GM23338 (cell line): ENCODE data around the gene JCHAIN.

Experiments
- CREB1 ChIP-seq: fragments of 250-450 bp; sonication (Bioruptor Pico); IDR thresholded peaks from 2 replicates; pipeline ENCODE4 v1.5.0; 2020; ENCODE audit warnings: low read depth, mild to moderate bottlenecking, moderate library complexity
- EZH2 ChIP-seq: fragments of 200-600 bp; sonication (generic); IDR thresholded peaks from one replicate; pipeline ENCODE4 v1.8.0; 2017; ENCODE audit warnings: antibody characterized with exemption, mild to moderate bottlenecking, low read depth; ENCODE audit not compliant: unreplicated experiment
- EZH2phosphoT487 ChIP-seq: fragments of 200-600 bp; sonication (generic); IDR thresholded peaks from one replicate; pipeline ENCODE4 v1.8.1; 2018; ENCODE audit warnings: antibody characterized with exemption; ENCODE audit not compliant: unreplicated experiment
- JUNB ChIP-seq: IDR thresholded peaks from one replicate; pipeline ENCODE4 v1.6.1; 2016; ENCODE audit warnings: antibody characterized with exemption; ENCODE audit not compliant: unreplicated experiment
- NANOG ChIP-seq: IDR thresholded peaks from 2 replicates; pipeline ENCODE4 v1.6.1; 2016; ENCODE audit warnings: antibody characterized with exemption, borderline replicate concordance
- POLR2AphosphoS5 ChIP-seq: IDR thresholded peaks from 2 replicates; pipeline ENCODE4 v1.6.1; 2016; ENCODE audit warnings: antibody characterized with exemption, low read depth
- STAT1 ChIP-seq: IDR thresholded peaks from one replicate; pipeline ENCODE4 v1.6.1; 2016; ENCODE audit warnings: antibody characterized with exemption; ENCODE audit not compliant: unreplicated experiment
- ZNF114 ChIP-seq: fragments of 250-450 bp; sonication (Bioruptor Pico); IDR thresholded peaks from 2 replicates; pipeline ENCODE4 v1.5.0; 2020; ENCODE audit warnings: mild to moderate bottlenecking, moderate library complexity
- ZNF331 ChIP-seq: fragments of 250-450 bp; sonication (Bioruptor Pico); IDR thresholded peaks from 2 replicates; pipeline ENCODE4 v1.5.0; 2020; ENCODE audit warnings: low read depth, mild to moderate bottlenecking, moderate library complexity
- TF ChIP-seq, protein P1 (sequence below), 2 experiments: fragments of 200-600 bp in 1 of 2; sonication (generic) in 1 of 2; conservative IDR thresholded peaks; 2 replicates each; pipeline versions ENCODE4 v1.5.1 to v1.6.1; 2016 to 2017; ENCODE audit warnings: antibody characterized with exemption in 2 of 2, low read depth in 2 of 2, mild to moderate bottlenecking in 2 of 2, moderate library complexity in 1 of 2
- TF ChIP-seq, protein P2 (sequence below): fragments of 250-450 bp; sonication (Bioruptor Pico); IDR thresholded peaks from 2 replicates; pipeline ENCODE4 v1.5.0; 2020; ENCODE audit warnings: mild to moderate bottlenecking, moderate library complexity
- TF ChIP-seq, protein P3 (sequence below): IDR thresholded peaks from one replicate; pipeline ENCODE4 v1.6.1; 2018; ENCODE audit warnings: antibody characterized with exemption; ENCODE audit not compliant: unreplicated experiment
- TF ChIP-seq, protein P4 (sequence below): IDR thresholded peaks from 2 replicates; pipeline ENCODE4 v1.6.1; 2016; ENCODE audit warnings: antibody characterized with exemption

DNA sequence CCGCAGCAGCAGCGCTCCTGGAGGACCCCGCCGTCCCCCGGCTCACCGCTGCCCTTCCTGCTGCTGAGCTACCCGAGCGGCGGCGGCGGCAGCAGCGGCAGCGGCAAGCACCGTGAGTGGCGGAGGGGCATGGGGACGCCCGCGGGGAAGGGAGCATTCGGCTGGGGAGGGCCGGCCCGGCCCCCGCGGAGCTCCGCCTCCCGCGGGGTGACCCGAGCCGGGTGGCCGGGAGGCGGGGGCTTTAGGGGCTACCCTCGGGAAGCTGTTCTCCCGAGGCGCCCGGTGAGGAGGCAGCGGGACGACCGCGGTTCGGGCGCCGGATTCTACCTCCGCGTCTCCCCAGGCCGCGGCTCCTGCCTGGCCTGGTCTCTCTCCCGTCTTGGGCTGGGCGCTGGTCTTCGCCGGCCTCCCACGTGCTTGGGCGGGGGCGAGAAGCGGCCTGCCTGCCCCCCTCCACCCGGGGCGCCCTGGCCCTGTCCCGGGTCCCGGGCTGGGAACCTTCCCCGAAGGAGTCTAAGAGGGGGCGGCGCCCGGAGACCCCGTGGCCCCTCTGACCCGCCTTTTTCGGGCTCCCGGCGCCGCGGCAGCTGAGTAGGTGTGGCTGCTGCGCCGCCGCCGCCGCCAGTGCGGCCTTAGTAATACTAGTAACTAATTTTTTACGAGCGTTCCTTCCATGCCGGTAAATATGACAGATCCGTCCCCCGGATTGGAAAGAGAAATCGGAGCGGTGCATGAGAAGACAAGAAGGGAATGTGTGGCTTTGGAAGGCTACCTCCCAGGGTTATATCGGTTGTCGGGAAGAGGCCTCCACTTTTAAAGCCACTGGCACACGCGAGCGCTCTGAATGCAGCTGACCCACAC lies 39.1 kb upstream of the JCHAIN start:
- TF ChIP-seq, protein P1, sequence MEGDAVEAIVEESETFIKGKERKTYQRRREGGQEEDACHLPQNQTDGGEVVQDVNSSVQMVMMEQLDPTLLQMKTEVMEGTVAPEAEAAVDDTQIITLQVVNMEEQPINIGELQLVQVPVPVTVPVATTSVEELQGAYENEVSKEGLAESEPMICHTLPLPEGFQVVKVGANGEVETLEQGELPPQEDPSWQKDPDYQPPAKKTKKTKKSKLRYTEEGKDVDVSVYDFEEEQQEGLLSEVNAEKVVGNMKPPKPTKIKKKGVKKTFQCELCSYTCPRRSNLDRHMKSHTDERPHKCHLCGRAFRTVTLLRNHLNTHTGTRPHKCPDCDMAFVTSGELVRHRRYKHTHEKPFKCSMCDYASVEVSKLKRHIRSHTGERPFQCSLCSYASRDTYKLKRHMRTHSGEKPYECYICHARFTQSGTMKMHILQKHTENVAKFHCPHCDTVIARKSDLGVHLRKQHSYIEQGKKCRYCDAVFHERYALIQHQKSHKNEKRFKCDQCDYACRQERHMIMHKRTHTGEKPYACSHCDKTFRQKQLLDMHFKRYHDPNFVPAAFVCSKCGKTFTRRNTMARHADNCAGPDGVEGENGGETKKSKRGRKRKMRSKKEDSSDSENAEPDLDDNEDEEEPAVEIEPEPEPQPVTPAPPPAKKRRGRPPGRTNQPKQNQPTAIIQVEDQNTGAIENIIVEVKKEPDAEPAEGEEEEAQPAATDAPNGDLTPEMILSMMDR (conservative IDR thresholded peaks at IDR 0.05; ENCODE audit: low read depth in 2 of 2) = no peak
- TF ChIP-seq EZH2 (no peak), ZNF114 (CRISPR knock-in tag) (no peak), EZH2phosphoT487 (no peak), CREB1 (no peak), JUNB (no peak), ZNF331 (no peak), POLR2AphosphoS5 (peak; percentile 68), STAT1 (no peak), NANOG (no peak)
- TF ChIP-seq, protein P2, sequence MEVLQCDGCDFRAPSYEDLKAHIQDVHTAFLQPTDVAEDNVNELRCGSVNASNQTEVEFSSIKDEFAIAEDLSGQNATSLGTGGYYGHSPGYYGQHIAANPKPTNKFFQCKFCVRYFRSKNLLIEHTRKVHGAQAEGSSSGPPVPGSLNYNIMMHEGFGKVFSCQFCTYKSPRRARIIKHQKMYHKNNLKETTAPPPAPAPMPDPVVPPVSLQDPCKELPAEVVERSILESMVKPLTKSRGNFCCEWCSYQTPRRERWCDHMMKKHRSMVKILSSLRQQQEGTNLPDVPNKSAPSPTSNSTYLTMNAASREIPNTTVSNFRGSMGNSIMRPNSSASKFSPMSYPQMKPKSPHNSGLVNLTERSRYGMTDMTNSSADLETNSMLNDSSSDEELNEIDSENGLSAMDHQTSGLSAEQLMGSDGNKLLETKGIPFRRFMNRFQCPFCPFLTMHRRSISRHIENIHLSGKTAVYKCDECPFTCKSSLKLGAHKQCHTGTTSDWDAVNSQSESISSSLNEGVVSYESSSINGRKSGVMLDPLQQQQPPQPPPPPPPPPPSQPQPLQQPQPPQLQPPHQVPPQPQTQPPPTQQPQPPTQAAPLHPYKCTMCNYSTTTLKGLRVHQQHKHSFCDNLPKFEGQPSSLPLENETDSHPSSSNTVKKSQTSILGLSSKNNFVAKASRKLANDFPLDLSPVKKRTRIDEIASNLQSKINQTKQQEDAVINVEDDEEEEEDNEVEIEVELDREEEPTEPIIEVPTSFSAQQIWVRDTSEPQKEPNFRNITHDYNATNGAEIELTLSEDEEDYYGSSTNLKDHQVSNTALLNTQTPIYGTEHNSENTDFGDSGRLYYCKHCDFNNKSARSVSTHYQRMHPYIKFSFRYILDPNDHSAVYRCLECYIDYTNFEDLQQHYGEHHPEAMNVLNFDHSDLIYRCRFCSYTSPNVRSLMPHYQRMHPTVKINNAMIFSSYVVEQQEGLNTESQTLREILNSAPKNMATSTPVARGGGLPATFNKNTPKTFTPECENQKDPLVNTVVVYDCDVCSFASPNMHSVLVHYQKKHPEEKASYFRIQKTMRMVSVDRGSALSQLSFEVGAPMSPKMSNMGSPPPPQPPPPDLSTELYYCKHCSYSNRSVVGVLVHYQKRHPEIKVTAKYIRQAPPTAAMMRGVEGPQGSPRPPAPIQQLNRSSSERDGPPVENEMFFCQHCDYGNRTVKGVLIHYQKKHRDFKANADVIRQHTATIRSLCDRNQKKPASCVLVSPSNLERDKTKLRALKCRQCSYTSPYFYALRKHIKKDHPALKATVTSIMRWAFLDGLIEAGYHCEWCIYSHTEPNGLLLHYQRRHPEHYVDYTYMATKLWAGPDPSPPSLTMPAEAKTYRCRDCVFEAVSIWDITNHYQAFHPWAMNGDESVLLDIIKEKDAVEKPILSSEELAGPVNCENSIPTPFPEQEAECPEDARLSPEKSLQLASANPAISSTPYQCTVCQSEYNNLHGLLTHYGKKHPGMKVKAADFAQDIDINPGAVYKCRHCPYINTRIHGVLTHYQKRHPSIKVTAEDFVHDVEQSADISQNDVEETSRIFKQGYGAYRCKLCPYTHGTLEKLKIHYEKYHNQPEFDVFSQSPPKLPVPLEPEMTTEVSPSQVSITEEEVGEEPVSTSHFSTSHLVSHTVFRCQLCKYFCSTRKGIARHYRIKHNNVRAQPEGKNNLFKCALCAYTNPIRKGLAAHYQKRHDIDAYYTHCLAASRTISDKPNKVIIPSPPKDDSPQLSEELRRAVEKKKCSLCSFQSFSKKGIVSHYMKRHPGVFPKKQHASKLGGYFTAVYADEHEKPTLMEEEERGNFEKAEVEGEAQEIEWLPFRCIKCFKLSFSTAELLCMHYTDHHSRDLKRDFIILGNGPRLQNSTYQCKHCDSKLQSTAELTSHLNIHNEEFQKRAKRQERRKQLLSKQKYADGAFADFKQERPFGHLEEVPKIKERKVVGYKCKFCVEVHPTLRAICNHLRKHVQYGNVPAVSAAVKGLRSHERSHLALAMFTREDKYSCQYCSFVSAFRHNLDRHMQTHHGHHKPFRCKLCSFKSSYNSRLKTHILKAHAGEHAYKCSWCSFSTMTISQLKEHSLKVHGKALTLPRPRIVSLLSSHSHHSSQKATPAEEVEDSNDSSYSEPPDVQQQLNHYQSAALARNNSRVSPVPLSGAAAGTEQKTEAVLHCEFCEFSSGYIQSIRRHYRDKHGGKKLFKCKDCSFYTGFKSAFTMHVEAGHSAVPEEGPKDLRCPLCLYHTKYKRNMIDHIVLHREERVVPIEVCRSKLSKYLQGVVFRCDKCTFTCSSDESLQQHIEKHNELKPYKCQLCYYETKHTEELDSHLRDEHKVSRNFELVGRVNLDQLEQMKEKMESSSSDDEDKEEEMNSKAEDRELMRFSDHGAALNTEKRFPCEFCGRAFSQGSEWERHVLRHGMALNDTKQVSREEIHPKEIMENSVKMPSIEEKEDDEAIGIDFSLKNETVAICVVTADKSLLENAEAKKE (CRISPR knock-in tag) = no peak
- TF ChIP-seq, protein P3, sequence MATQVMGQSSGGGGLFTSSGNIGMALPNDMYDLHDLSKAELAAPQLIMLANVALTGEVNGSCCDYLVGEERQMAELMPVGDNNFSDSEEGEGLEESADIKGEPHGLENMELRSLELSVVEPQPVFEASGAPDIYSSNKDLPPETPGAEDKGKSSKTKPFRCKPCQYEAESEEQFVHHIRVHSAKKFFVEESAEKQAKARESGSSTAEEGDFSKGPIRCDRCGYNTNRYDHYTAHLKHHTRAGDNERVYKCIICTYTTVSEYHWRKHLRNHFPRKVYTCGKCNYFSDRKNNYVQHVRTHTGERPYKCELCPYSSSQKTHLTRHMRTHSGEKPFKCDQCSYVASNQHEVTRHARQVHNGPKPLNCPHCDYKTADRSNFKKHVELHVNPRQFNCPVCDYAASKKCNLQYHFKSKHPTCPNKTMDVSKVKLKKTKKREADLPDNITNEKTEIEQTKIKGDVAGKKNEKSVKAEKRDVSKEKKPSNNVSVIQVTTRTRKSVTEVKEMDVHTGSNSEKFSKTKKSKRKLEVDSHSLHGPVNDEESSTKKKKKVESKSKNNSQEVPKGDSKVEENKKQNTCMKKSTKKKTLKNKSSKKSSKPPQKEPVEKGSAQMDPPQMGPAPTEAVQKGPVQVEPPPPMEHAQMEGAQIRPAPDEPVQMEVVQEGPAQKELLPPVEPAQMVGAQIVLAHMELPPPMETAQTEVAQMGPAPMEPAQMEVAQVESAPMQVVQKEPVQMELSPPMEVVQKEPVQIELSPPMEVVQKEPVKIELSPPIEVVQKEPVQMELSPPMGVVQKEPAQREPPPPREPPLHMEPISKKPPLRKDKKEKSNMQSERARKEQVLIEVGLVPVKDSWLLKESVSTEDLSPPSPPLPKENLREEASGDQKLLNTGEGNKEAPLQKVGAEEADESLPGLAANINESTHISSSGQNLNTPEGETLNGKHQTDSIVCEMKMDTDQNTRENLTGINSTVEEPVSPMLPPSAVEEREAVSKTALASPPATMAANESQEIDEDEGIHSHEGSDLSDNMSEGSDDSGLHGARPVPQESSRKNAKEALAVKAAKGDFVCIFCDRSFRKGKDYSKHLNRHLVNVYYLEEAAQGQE = no peak
- TF ChIP-seq, protein P4, sequence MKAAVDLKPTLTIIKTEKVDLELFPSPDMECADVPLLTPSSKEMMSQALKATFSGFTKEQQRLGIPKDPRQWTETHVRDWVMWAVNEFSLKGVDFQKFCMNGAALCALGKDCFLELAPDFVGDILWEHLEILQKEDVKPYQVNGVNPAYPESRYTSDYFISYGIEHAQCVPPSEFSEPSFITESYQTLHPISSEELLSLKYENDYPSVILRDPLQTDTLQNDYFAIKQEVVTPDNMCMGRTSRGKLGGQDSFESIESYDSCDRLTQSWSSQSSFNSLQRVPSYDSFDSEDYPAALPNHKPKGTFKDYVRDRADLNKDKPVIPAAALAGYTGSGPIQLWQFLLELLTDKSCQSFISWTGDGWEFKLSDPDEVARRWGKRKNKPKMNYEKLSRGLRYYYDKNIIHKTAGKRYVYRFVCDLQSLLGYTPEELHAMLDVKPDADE = no peak
